GM12878 (cell line): Measurements from ENCODE around the gene FKBP7. TPM values are rescaled to one million over a fixed set of nuclear protein-coding genes. Genes with fewer than 3 reads are reported as not detected.

Experiments used
- ATF7 ChIP-seq: fragments of 450-650 bp; IDR thresholded peaks from 2 replicates; pipeline ENCODE4 v1.6.1; 2016; ENCODE audit warnings: low read depth, mild to moderate bottlenecking
- BRCA1 ChIP-seq: IDR thresholded peaks from 2 replicates; pipeline ENCODE4 v1.6.1; 2011; ENCODE audit warnings: low read depth, low read length, improper control_type of control experiment
- CBFB ChIP-seq: IDR thresholded peaks from 2 replicates; pipeline ENCODE4 v1.6.1; 2016; ENCODE audit warnings: antibody characterized with exemption, low read depth
- CHD2 ChIP-seq: IDR thresholded peaks from 2 replicates; pipeline ENCODE4 v1.6.1; 2011; ENCODE audit warnings: low read depth, low read length, improper control_type of control experiment, borderline replicate concordance
- CREM ChIP-seq: IDR thresholded peaks from 2 replicates; pipeline ENCODE4 v1.6.1; 2014; ENCODE audit warnings: antibody characterized with exemption, low read depth
- HCFC1 ChIP-seq: fragments of 150-350 bp; IDR thresholded peaks from 2 replicates; pipeline ENCODE4 v1.6.1; 2014; ENCODE audit warnings: low read length
- MXI1 ChIP-seq: fragments of 150-350 bp; IDR thresholded peaks from 2 replicates; pipeline ENCODE4 v1.6.1; 2011; ENCODE audit warnings: low read depth, mild to moderate bottlenecking, inconsistent platforms, low read length, improper control_type of control experiment
- POLR2A ChIP-seq: IDR thresholded peaks from 2 replicates; pipeline ENCODE4 v1.6.1; 2011; ENCODE audit warnings: low read depth, mild to moderate bottlenecking, low read length
- POLR2AphosphoS5 ChIP-seq: IDR thresholded peaks from 2 replicates; pipeline ENCODE4 v1.6.1; 2011; ENCODE audit warnings: mild to moderate bottlenecking, low read length, inconsistent platforms
- RUNX3 ChIP-seq: IDR thresholded peaks from 2 replicates; pipeline ENCODE4 v1.6.1; 2012; ENCODE audit warnings: low read length, inconsistent platforms
- SPI1 ChIP-seq: IDR thresholded peaks from 2 replicates; pipeline ENCODE4 v1.6.1; 2011; ENCODE audit warnings: low read depth, mild to moderate bottlenecking, low read length, moderate library complexity, borderline replicate concordance; ENCODE audit not compliant: insufficient read depth
- TCF3 ChIP-seq: IDR thresholded peaks from 2 replicates; pipeline ENCODE4 v1.6.1; 2012; ENCODE audit warnings: low read depth, mild to moderate bottlenecking, low read length, borderline replicate concordance; ENCODE audit not compliant: insufficient read depth
- USF1 ChIP-seq: IDR thresholded peaks from 2 replicates; pipeline ENCODE4 v1.6.1; 2011; ENCODE audit warnings: borderline replicate concordance, low read depth, mild to moderate bottlenecking, moderate library complexity, mixed read lengths, low read length; ENCODE audit not compliant: insufficient read depth; ENCODE audit errors: extremely low read length
- ZBTB40 ChIP-seq: fragments of 450-650 bp; IDR thresholded peaks from 2 replicates; pipeline ENCODE4 v1.6.1; 2016; ENCODE audit warnings: mild to moderate bottlenecking, moderate library complexity, borderline replicate concordance
- ZZZ3 ChIP-seq: IDR thresholded peaks from 2 replicates; pipeline ENCODE4 v1.6.1; 2011; ENCODE audit warnings: low read depth; ENCODE audit not compliant: control insufficient read depth, insufficient read length
- polyA plus RNA-seq, 11 experiments: library from polyadenylated mRNA; depleted of rRNA in 4 of 11; unstranded in 6 of 11; stranded (reverse) in 5 of 11; fragments of >200 nt; fragmentation: Nextera tagmentation in 4 of 11; fragmentation: Illumina TruSeq in 1 of 11; extraction: Ambion mirVana in 4 of 11; extraction: Trizol in 1 of 11; gene quantifications; 1 replicate in 1 of 11; 2 replicates in 10 of 11; pipeline versions ENCODE4 v1.2.1 to v1.2.3, GENCODE V29; 2011 to 2016; ENCODE audit warnings: inconsistent platforms in 2 of 11, missing spikeins in 2 of 11, low read depth in 1 of 11
- total RNA-seq, 4 experiments: library from RNA; depleted of rRNA in 3 of 4; stranded (reverse); fragments of >200 nt in 3 of 4; fragmentation: Illumina TruSeq in 1 of 4; extraction: Trizol in 1 of 4; gene quantifications; 2 replicates each; pipeline versions ENCODE4 v1.2.1 to v1.2.3, GENCODE V29; 2013 to 2021
- TF ChIP-seq, protein P1 (sequence below): fragments of 450-650 bp; IDR thresholded peaks from 2 replicates; pipeline ENCODE4 v1.6.1; 2017; ENCODE audit warnings: borderline replicate concordance
- TF ChIP-seq, protein P2 (sequence below): IDR thresholded peaks from 2 replicates; pipeline ENCODE4 v1.6.1; 2012; ENCODE audit warnings: low read depth, low read length, improper control_type of control experiment
- TF ChIP-seq, protein P3 (sequence below): fragments of 450-650 bp; IDR thresholded peaks from 2 replicates; pipeline ENCODE4 v1.6.1; 2017; ENCODE audit warnings: low read depth, mild to moderate bottlenecking, moderate library complexity
- TF ChIP-seq, protein P4 (sequence below): IDR thresholded peaks from 2 replicates; pipeline ENCODE4 v1.6.1; 2012; ENCODE audit warnings: low read length, inconsistent platforms

The FKBP7 gene
- total and polyA plus RNA-seq, 10 of the 15 experiments (the other 5 are each of a cell fraction or from before 2014, with no cell fraction given): 5.6 to 16.7 (median 12.5) TPM

DNA sequence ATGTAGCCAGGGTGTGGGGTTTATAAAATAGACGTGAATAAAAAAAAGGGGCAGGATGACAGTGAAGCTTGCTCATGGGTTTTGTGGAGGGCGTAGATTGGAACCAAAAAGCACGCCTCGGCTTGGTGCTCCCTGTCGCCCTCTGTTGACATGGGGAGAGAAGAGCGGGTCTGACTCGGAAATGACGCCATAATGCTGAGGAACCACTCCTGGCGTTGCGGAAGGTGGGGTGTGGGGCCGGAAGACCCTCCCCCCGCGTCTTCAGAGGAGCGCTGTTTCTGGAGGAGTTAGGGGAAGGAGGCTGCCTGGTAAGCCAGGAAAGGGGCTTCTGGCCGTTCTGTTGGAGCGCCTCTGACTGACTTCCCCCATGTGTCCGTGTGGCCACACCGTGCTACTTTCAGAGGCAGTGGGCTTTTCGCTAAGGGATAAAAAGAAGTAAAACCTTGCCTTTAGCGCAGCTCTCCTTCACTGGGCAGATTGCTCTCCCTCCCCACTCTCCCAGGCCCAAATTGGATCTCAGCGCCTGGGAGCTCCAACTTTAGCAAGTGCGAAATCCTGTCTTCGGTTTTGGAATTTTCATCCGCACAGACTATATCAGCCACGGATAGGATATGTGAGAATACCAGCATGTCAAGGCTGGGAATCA lies 44.7 kb upstream of the FKBP7 start (continued):
- TF ChIP-seq BRCA1 (no peak), RUNX3 (peak; percentile 52), MXI1 (no peak), ATF7 (peak; percentile 89), CREM (peak; percentile 97), ZZZ3 (no peak), SPI1 (0 out of 2 replicates have a peak, but pooled peaks have one; percentile 34), TCF3 (no peak), HCFC1 (peak; percentile 55), ZBTB40 (peak; percentile 86), POLR2AphosphoS5 (peak; percentile 91), CHD2 (peak; percentile 69), USF1 (no peak), CBFB (peak; percentile 64; the same call in 1 of the 2 replicates), POLR2A (peak; percentile 88)
- TF ChIP-seq, protein P1, sequence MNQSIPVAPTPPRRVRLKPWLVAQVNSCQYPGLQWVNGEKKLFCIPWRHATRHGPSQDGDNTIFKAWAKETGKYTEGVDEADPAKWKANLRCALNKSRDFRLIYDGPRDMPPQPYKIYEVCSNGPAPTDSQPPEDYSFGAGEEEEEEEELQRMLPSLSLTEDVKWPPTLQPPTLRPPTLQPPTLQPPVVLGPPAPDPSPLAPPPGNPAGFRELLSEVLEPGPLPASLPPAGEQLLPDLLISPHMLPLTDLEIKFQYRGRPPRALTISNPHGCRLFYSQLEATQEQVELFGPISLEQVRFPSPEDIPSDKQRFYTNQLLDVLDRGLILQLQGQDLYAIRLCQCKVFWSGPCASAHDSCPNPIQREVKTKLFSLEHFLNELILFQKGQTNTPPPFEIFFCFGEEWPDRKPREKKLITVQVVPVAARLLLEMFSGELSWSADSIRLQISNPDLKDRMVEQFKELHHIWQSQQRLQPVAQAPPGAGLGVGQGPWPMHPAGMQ: no peak
- TF ChIP-seq, protein P2, sequence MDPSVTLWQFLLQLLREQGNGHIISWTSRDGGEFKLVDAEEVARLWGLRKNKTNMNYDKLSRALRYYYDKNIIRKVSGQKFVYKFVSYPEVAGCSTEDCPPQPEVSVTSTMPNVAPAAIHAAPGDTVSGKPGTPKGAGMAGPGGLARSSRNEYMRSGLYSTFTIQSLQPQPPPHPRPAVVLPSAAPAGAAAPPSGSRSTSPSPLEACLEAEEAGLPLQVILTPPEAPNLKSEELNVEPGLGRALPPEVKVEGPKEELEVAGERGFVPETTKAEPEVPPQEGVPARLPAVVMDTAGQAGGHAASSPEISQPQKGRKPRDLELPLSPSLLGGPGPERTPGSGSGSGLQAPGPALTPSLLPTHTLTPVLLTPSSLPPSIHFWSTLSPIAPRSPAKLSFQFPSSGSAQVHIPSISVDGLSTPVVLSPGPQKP: peak; percentile 49; the same call in 1 of the 2 replicates
- TF ChIP-seq, protein P3, sequence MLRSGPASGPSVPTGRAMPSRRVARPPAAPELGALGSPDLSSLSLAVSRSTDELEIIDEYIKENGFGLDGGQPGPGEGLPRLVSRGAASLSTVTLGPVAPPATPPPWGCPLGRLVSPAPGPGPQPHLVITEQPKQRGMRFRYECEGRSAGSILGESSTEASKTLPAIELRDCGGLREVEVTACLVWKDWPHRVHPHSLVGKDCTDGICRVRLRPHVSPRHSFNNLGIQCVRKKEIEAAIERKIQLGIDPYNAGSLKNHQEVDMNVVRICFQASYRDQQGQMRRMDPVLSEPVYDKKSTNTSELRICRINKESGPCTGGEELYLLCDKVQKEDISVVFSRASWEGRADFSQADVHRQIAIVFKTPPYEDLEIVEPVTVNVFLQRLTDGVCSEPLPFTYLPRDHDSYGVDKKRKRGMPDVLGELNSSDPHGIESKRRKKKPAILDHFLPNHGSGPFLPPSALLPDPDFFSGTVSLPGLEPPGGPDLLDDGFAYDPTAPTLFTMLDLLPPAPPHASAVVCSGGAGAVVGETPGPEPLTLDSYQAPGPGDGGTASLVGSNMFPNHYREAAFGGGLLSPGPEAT: 0 out of 2 replicates have a peak, but pooled peaks have one; percentile 34
- TF ChIP-seq, protein P4, sequence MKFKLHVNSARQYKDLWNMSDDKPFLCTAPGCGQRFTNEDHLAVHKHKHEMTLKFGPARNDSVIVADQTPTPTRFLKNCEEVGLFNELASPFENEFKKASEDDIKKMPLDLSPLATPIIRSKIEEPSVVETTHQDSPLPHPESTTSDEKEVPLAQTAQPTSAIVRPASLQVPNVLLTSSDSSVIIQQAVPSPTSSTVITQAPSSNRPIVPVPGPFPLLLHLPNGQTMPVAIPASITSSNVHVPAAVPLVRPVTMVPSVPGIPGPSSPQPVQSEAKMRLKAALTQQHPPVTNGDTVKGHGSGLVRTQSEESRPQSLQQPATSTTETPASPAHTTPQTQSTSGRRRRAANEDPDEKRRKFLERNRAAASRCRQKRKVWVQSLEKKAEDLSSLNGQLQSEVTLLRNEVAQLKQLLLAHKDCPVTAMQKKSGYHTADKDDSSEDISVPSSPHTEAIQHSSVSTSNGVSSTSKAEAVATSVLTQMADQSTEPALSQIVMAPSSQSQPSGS: peak; percentile 56
